LNCAP (cell line): ENCODE data around the gene ARHGAP18.

Source experiments
- TF ChIP-seq, protein P1 (sequence below): fragments of 450-650 bp; IDR thresholded peaks from 2 replicates; pipeline ENCODE4 v1.5.1; 2017; ENCODE audit warnings: mild to moderate bottlenecking

Gene ARHGAP18

DNA sequence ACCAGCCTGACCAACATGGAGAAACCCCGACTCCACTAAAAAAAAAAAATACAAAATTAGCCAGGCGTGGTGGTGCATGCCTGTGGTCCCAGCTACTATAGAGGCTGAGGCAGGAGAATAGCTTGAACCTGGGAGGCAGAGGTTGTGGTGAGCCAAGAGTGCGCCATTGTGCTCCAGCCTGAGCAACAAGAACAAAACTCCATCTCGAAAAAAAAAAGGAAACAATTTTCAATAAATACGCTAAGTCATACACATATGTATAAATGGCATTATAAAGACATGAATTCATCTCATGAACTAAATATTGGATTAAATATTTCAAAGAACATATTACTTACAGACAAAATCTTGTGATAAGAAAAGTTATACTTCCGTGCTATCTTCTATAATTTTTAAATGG, 2.9 kb downstream of the ARHGAP18 start:
- TF ChIP-seq, protein P1, sequence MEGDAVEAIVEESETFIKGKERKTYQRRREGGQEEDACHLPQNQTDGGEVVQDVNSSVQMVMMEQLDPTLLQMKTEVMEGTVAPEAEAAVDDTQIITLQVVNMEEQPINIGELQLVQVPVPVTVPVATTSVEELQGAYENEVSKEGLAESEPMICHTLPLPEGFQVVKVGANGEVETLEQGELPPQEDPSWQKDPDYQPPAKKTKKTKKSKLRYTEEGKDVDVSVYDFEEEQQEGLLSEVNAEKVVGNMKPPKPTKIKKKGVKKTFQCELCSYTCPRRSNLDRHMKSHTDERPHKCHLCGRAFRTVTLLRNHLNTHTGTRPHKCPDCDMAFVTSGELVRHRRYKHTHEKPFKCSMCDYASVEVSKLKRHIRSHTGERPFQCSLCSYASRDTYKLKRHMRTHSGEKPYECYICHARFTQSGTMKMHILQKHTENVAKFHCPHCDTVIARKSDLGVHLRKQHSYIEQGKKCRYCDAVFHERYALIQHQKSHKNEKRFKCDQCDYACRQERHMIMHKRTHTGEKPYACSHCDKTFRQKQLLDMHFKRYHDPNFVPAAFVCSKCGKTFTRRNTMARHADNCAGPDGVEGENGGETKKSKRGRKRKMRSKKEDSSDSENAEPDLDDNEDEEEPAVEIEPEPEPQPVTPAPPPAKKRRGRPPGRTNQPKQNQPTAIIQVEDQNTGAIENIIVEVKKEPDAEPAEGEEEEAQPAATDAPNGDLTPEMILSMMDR, result no peak

DNA sequence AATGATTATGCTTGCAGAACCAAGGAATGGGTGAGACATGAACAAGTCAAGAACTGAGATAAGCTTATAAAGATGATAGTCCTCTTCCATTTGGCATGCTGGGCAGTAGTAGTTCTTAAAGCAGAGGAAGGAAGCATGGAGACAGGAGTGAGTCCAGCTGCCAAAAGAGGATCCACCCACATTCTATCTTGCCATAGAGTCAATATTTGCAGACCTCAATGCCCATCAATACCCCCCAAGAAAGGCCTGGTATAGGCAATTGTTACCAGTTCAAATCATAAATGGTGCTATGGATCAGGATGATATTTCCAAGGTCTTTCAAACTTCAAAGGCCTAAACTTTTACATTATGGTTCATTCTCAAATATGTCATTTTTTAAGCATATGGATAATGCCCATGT, 4.8 kb downstream of the ARHGAP18 start:
- TF ChIP-seq, protein P1, result no peak

DNA sequence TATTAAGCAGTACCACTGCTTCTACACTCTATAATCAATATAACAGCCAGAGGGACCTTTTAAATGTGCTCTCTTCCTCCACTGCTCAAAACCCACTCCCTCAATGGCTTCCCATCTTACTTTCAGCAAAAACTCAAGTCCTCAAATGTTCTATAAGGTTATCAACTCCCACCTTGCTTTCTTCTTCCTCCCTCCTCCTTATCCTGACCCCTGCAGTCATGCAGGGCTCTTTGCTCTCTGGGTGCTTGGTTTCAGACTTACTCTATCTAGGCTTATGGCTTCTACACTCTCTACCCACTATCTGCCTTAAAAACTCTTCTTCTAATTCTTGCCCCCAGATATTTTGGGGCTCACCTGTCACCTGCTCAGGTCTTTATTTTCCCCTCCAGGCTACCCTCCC, 5.3 kb downstream of the ARHGAP18 start:
- TF ChIP-seq, protein P1, result no peak

DNA sequence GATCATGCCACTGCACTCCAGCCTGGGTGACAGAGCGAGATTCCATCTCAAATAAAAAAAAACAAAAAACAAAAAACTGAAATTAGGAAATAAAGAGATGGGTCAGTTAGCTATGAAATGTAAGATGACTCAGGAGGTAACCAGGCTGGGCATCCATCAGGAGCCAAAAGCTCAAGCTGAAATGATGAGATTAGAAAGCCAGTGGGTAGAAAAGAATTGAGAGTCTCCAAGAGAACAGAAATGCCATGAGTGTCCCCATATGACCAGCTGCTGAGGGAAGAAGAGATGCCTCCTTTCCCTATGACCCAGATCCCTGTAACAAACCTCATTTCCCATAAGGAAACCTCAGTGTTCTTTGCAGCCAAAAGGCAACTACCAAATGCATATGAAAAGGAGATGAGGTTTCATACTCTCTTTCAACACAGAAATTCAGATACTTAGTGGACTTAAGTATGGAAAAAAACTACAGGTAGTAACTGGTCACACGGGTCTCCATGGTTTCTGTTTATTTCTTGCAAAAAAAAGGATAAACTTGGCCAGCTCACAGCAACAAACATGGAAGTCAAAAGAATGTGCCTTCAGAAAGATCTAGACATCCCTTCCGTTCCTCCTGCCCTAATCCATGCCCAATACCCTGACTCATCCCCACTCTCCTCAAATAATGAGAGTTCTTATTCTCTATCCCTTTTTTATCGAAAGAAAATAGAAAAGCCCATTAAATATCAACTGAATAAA, 8.1 kb downstream of the ARHGAP18 start:
- TF ChIP-seq, protein P1, result no peak

DNA sequence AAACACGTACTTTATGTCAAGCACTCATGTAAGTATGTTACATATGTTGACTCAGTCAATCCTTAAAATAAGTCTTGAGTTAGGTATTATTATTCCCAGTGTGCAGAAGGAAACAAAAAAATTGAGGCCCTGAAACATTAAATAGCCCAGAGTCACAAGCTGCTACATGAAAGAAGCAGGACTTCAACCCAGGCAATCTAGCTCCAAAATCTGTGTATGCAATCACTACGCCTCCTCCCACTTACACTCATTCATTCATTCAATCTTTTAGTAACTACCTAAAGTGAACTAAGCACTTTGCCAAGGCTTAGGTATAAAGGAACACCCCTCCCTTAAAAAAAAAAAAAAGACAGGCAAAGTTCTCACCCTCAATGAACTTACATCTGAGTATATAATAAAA, 9.3 kb downstream of the ARHGAP18 start:
- TF ChIP-seq, protein P1, result no peak

DNA sequence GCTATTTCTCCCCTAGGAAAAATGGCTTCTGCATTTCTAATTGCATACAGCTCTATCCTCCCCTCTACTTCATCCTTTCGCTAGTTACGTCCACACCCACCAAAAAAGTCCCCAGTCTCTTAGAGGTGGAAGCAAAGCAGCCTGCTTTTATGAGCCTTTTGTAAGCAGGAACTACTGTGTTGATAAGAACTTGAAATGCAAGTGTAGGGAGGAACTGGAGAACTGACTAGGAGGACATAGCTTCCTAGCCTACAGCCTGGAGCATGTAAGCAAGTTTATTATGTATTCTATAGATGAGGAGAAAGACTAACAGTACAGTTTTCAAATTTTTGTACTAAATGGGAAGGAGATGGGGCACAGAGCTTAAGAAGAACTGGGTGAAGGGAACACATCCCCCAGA, 10.3 kb downstream of the ARHGAP18 start:
- TF ChIP-seq, protein P1, result no peak

DNA sequence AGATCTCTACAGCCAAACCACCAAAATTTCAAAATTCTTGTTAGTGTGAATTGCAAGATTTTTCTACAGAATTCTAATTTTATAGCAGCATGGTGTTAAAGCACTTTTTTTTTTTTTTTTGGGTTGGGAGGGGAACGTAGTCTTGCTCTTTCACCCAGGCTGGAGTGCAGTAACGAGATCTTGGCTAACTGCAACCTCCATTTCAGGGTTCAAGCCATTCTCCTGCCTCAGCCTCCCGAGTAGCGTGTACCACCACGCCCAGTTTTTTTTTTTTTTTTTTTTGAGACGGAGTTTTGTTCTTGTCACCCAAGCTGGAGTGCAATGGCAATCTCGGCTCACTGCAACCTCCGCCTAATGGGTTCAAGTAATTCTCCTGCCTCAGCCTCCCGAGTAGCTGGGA, 11.5 kb downstream of the ARHGAP18 start:
- TF ChIP-seq, protein P1, result no peak

DNA sequence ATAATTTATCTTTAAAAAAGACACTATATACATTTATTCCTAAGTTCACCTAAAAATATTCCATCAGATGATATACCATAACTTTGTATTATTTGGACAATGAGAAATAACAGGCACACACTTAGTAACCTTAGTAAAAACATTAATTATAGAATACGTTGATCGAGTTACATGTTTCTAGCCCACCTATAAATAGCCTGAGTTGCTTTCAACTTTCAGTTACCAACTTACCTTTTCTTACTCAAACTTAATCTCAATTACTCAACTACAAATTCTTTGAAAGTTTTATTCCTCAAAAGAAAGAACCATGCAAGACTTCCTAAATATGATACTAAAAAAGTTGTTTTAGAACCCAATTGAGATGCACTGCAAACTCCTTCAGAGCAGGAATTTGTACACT, 12.2 kb downstream of the ARHGAP18 start:
- TF ChIP-seq, protein P1, result no peak
